ENCODE results near the gene ZSCAN5A.

ZSCAN5A gene

DNA sequence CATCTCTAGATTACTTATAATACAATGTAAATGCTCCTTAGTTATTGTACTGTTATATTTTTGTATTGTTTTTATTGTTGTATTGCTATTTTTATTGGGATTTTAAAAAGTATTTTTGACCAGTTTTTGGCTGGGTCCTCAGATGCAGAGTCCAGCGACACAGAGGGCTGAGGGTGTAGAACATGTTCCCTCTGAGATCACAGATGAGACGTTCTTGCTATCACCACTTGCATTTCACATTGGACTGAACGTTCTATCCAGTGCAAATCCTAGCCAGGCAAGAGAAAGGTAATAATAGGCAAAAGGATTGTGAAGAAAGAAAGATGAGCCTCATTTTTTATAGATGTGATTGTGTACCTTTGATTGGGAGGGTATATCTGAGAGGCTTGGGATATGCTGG lies 15.0 kb downstream of the ZSCAN5A start:
- Histone ChIP-seq H3K4ac (ENCODE audit: low read depth, low read length) (no peak overlapping the region), H2BK5ac (ENCODE audit: low read length) (no peak overlapping the region), H4K8ac (ENCODE audit: low read depth, low read length) (no peak overlapping the region), H3K4me2 (ENCODE audit: low read length) (no peak overlapping the region), H4K5ac (ENCODE audit: low read length) (no peak overlapping the region), H3K27ac (ENCODE audit: low read depth, low read length) (no peak overlapping the region), H3K36me3 (ENCODE audit: control insufficient read depth, insufficient read depth, low read length) (no peaks in the 10 kb centered on the region), H2BK120ac (ENCODE audit: low read depth, low read length) (no peak overlapping the region), H3K79me2 (ENCODE audit: control insufficient read depth, insufficient read depth, low read length) (no peaks in the 10 kb centered on the region), H3K9ac (ENCODE audit: low read length) (no peak overlapping the region), H2BK15ac (replicated peaks; ENCODE audit: low read depth) (no peak overlapping the region), H3K4me1 (ENCODE audit: control insufficient read depth, low read depth, low read length) (no peaks in the 10 kb centered on the region), H3K27me3 (ENCODE audit: insufficient read depth, low read length, poor library complexity) (no peaks in the 10 kb centered on the region), H3K56ac (ENCODE audit: low read length) (no peak overlapping the region), H3K23ac (ENCODE audit: low read length) (no peak overlapping the region), H3K18ac (ENCODE audit: low read length) (no peak overlapping the region), H2AK5ac (ENCODE audit: low read length) (no peak overlapping the region), H3K79me1 (ENCODE audit: low read length) (no peaks in the 10 kb centered on the region), H3K4me3 (ENCODE audit: low read length) (no peak overlapping the region)
- no CpG with 5 or more reads among the region's 3 CpGs for WGBS (ENCODE audit: extremely low coverage, insufficient coverage, low lambda C conversion rate)
- no peak for DNase-seq

DNA sequence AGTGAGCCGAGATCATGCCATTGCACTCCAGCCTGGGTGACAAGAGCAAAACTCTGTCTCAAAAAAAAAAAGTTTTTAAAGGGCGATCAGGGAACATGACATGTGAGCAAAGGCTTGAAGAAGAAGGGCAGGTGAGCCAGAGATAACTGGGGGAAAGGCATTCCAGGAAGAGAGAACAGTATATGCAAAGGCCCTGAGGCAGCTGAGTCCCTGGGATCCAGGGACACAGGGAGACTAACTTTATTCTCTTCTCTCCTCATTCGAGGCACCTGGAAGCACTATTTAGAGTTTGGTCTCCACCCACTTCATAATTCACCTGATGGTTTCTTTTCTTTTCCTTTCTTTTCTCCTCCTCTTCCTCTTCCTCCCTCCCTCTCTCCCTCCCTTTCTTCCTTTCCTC lies 17.6 kb downstream of the ZSCAN5A start:
- Histone ChIP-seq H3K27ac (ENCODE audit: low read depth, low read length) (no peak overlapping the region), H3K4ac (ENCODE audit: low read depth, low read length) (no peak overlapping the region), H2AK5ac (ENCODE audit: low read length) (no peak overlapping the region), H3K4me3 (ENCODE audit: low read length) (no peak overlapping the region), H2BK15ac (replicated peaks; ENCODE audit: low read depth) (no peak overlapping the region), H4K5ac (ENCODE audit: low read length) (no peak overlapping the region), H3K56ac (ENCODE audit: low read length) (no peak overlapping the region), H3K9ac (ENCODE audit: low read length) (no peak overlapping the region), H3K79me1 (ENCODE audit: low read length) (no peaks in the 10 kb centered on the region), H3K27me3 (ENCODE audit: insufficient read depth, low read length, poor library complexity) (no peaks in the 10 kb centered on the region), H3K4me1 (ENCODE audit: control insufficient read depth, low read depth, low read length) (no peaks in the 10 kb centered on the region), H3K18ac (ENCODE audit: low read length) (no peak overlapping the region), H4K8ac (ENCODE audit: low read depth, low read length) (no peak overlapping the region), H3K79me2 (ENCODE audit: control insufficient read depth, insufficient read depth, low read length) (no peaks in the 10 kb centered on the region), H3K23ac (ENCODE audit: low read length) (no peak overlapping the region), H2BK120ac (ENCODE audit: low read depth, low read length) (no peak overlapping the region), H3K4me2 (ENCODE audit: low read length) (no peak overlapping the region), H3K36me3 (ENCODE audit: control insufficient read depth, insufficient read depth, low read length) (no peaks in the 10 kb centered on the region), H2BK5ac (ENCODE audit: low read length) (no peak overlapping the region)
- no CpG with 5 or more reads among the region's 3 CpGs for WGBS (ENCODE audit: extremely low coverage, insufficient coverage, low lambda C conversion rate)
- no peak for DNase-seq

DNA sequence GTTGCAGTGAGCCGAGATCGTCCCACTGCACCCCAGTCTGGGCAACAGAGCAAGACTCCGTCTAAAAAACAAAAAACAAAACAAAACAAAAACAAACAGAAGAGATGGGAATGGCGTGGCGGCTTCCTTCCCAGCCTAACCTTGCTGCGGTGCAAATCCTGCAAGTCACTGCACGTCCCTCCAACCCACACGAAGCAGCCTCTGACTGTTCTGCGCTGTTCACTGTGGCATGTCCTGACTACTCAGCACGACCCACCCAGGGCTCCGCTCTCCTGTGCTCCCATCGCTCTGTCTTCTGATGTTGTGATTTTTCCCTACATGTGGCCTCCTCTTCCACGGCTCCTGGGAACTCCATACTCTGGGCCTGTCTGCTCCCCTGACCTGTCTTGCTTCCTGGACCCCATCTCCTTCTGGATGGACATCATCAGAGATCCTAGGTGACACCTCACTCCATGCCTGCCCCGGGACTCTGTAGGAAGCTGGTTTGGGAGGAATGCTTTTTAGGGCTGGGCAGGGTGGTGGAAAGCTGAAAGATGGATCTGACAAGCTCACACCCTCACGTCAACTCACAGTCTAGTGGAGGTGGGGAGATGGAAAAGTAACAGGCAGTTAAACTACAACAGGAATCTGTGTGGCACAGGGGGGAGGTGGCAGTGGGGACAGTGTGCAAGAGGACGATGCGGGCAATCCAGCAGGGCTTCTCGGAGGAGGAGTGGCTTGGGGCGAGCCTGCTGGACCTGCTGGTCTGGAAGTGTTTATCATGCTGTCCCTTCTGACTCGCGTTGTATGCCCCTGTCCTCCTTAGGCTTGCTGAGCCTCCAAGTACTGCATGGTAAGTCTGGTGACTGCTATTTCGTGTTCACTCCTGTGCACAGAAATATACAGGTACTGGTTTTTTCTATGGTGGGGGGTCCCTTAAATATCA lies 18.8 kb downstream of the ZSCAN5A start:
- Histone ChIP-seq H3K27me3 (ENCODE audit: insufficient read depth, low read length, poor library complexity) (no peaks in the 10 kb centered on the region), H3K27ac (ENCODE audit: low read depth, low read length) (no peak overlapping the region), H3K4me1 (ENCODE audit: control insufficient read depth, low read depth, low read length) (no peaks in the 10 kb centered on the region), H2BK120ac (ENCODE audit: low read depth, low read length) (no peak overlapping the region), H3K79me1 (ENCODE audit: low read length) (no peaks in the 10 kb centered on the region), H3K23ac (ENCODE audit: low read length) (no peak overlapping the region), H3K56ac (ENCODE audit: low read length) (no peak overlapping the region), H3K9ac (ENCODE audit: low read length) (no peak overlapping the region), H3K18ac (ENCODE audit: low read length) (no peak overlapping the region), H4K5ac (ENCODE audit: low read length) (no peak overlapping the region), H4K8ac (ENCODE audit: low read depth, low read length) (no peak overlapping the region), H3K4ac (ENCODE audit: low read depth, low read length) (no peak overlapping the region), H3K4me3 (ENCODE audit: low read length) (no peak overlapping the region), H3K79me2 (ENCODE audit: control insufficient read depth, insufficient read depth, low read length) (no peaks in the 10 kb centered on the region), H2BK15ac (replicated peaks; ENCODE audit: low read depth) (no peak overlapping the region), H2AK5ac (ENCODE audit: low read length) (no peak overlapping the region), H3K4me2 (ENCODE audit: low read length) (no peak overlapping the region), H3K36me3 (ENCODE audit: control insufficient read depth, insufficient read depth, low read length) (no peaks in the 10 kb centered on the region), H2BK5ac (ENCODE audit: low read length) (no peak overlapping the region)
- no peak for DNase-seq
- no CpG with 5 or more reads among the region's 22 CpGs for WGBS (ENCODE audit: extremely low coverage, insufficient coverage, low lambda C conversion rate)

DNA sequence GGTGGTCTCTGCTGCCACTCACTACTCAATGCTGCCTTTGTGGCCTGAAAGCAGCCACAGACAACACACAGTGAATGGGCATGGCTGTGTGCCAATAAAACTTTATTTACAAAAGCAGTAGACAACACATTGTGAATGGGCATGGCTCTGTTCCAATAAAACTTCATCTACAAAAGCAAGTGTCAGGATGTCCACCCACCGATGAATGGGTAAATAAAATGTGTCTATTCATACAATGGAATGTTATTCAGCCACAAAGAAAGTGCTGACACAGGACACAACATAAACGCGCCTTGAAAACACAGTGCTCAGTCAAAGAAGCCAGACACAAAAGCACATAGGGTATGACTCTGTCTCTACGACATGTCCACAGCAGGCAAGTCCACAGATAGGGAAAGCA lies 20.1 kb downstream of the ZSCAN5A start:
- Histone ChIP-seq H3K79me2 (ENCODE audit: control insufficient read depth, insufficient read depth, low read length) (no peaks in the 10 kb centered on the region), H3K56ac (ENCODE audit: low read length) (no peak overlapping the region), H3K4ac (ENCODE audit: low read depth, low read length) (no peak overlapping the region), H2BK120ac (ENCODE audit: low read depth, low read length) (no peak overlapping the region), H3K9ac (ENCODE audit: low read length) (no peak overlapping the region), H3K4me3 (ENCODE audit: low read length) (no peak overlapping the region), H4K8ac (ENCODE audit: low read depth, low read length) (no peak overlapping the region), H3K36me3 (ENCODE audit: control insufficient read depth, insufficient read depth, low read length) (no peaks in the 10 kb centered on the region), H3K27ac (ENCODE audit: low read depth, low read length) (no peak overlapping the region), H3K23ac (ENCODE audit: low read length) (no peak overlapping the region), H2BK5ac (ENCODE audit: low read length) (no peak overlapping the region), H3K18ac (ENCODE audit: low read length) (no peak overlapping the region), H3K27me3 (ENCODE audit: insufficient read depth, low read length, poor library complexity) (no peaks in the 10 kb centered on the region), H3K79me1 (ENCODE audit: low read length) (no peaks in the 10 kb centered on the region), H3K4me2 (ENCODE audit: low read length) (no peak overlapping the region), H2BK15ac (replicated peaks; ENCODE audit: low read depth) (no peak overlapping the region), H4K5ac (ENCODE audit: low read length) (no peak overlapping the region), H2AK5ac (ENCODE audit: low read length) (no peak overlapping the region), H3K4me1 (ENCODE audit: control insufficient read depth, low read depth, low read length) (no peaks in the 10 kb centered on the region)
- WGBS (ENCODE audit: extremely low coverage, insufficient coverage, low lambda C conversion rate): no CpG with 5 or more reads among the region's 4 CpGs
- no peak for DNase-seq

DNA sequence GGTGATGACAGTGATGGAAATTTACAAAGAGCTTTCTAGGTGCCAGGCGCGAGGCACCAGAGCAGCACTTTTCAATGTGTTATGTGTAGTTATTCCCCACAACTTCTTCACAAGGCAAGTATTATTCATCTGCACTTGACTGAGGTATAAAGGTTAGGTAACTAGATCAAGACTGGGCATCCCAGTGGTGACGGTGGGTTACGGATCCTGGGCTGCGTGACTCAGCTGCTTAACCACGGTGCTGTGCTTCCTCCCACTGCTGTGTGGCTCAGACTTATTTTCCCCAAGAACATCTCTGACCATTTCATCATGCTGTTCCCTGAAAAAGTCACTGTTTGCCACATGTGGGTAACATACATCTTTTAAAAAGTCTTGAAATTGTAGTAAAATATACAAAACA lies 22.8 kb downstream of the ZSCAN5A start:
- Histone ChIP-seq H3K27ac (ENCODE audit: low read depth, low read length) (no peak overlapping the region), H3K36me3 (ENCODE audit: control insufficient read depth, insufficient read depth, low read length) (no peaks in the 10 kb centered on the region), H3K79me1 (ENCODE audit: low read length) (no peaks in the 10 kb centered on the region), H3K4ac (ENCODE audit: low read depth, low read length) (no peak overlapping the region), H3K4me3 (ENCODE audit: low read length) (no peak overlapping the region), H3K4me2 (ENCODE audit: low read length) (no peak overlapping the region), H2AK5ac (ENCODE audit: low read length) (no peak overlapping the region), H4K8ac (ENCODE audit: low read depth, low read length) (no peak overlapping the region), H2BK5ac (ENCODE audit: low read length) (no peak overlapping the region), H3K23ac (ENCODE audit: low read length) (no peak overlapping the region), H3K79me2 (ENCODE audit: control insufficient read depth, insufficient read depth, low read length) (no peaks in the 10 kb centered on the region), H3K56ac (ENCODE audit: low read length) (no peak overlapping the region), H3K4me1 (ENCODE audit: control insufficient read depth, low read depth, low read length) (no peaks in the 10 kb centered on the region), H4K5ac (ENCODE audit: low read length) (no peak overlapping the region), H3K27me3 (ENCODE audit: insufficient read depth, low read length, poor library complexity) (no peaks in the 10 kb centered on the region), H2BK15ac (replicated peaks; ENCODE audit: low read depth) (no peak overlapping the region), H2BK120ac (ENCODE audit: low read depth, low read length) (no peak overlapping the region), H3K9ac (ENCODE audit: low read length) (no peak overlapping the region), H3K18ac (ENCODE audit: low read length) (no peak overlapping the region)
- DNase-seq: no peak
- WGBS (ENCODE audit: extremely low coverage, insufficient coverage, low lambda C conversion rate): no CpG with 5 or more reads among the region's 6 CpGs

DNA sequence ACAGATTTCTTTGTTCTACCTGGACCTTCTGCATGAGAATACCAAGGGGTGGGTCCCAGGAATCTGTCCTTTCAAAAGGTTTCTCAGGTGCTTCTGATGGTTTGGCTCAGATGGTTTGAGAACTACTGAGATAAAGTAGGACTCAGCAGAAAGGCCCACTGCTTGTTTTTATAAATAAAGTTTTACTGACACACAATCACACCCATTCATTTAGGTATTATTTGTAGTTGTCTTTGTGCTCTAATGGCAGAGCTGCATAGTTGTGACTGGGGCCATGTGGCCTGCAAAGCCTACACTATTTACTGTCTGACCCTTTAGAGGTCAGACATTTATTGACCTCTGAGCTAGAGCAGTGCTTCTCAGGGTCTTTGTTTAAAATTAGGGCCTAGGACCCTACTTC lies 24.5 kb downstream of the ZSCAN5A start:
- H3K4me2 ChIP-seq (ENCODE audit: low read length): no peak overlapping the region
- H3K36me3 ChIP-seq (ENCODE audit: control insufficient read depth, insufficient read depth, low read length): no peaks in the 10 kb centered on the region
- no peak overlapping the region for H4K8ac ChIP-seq (ENCODE audit: low read depth, low read length)
- no peaks in the 10 kb centered on the region for H3K27me3 ChIP-seq (ENCODE audit: insufficient read depth, low read length, poor library complexity)
- no peak overlapping the region for H3K4me3 ChIP-seq (ENCODE audit: low read length)
- DNase-seq: no peak
- H3K18ac ChIP-seq (ENCODE audit: low read length): no peak overlapping the region
- no peak overlapping the region for H2BK5ac ChIP-seq (ENCODE audit: low read length)
- H3K9ac ChIP-seq (ENCODE audit: low read length): no peak overlapping the region
- no peak overlapping the region for H3K23ac ChIP-seq (ENCODE audit: low read length)
- H3K79me2 ChIP-seq (ENCODE audit: control insufficient read depth, insufficient read depth, low read length): no peaks in the 10 kb centered on the region
- H4K5ac ChIP-seq (ENCODE audit: low read length): no peak overlapping the region
- no peak overlapping the region for H2BK15ac ChIP-seq (replicated peaks; ENCODE audit: low read depth)
- H3K79me1 ChIP-seq (ENCODE audit: low read length): no peaks in the 10 kb centered on the region
- no peak overlapping the region for H2AK5ac ChIP-seq (ENCODE audit: low read length)
- no peak overlapping the region for H3K27ac ChIP-seq (ENCODE audit: low read depth, low read length)
- H2BK120ac ChIP-seq (ENCODE audit: low read depth, low read length): no peak overlapping the region
- no peaks in the 10 kb centered on the region for H3K4me1 ChIP-seq (ENCODE audit: control insufficient read depth, low read depth, low read length)
- no peak overlapping the region for H3K56ac ChIP-seq (ENCODE audit: low read length)
- no peak overlapping the region for H3K4ac ChIP-seq (ENCODE audit: low read depth, low read length)

Measured in mesendoderm (in vitro differentiated cells).